Activated effector memory CD4-positive, alpha-beta T cell treated with anti-CD3 and anti-CD28 coated beads, Interleukin-2, amount 50 U/mL, for 16 hours (primary cell): Measurements from ENCODE around the gene NME2.

ENCODE experiments used
- DNase-seq: peaks from one replicate; pipeline ENCODE4 v3.0.0-alpha.2; 2020

Gene NME2

DNA sequence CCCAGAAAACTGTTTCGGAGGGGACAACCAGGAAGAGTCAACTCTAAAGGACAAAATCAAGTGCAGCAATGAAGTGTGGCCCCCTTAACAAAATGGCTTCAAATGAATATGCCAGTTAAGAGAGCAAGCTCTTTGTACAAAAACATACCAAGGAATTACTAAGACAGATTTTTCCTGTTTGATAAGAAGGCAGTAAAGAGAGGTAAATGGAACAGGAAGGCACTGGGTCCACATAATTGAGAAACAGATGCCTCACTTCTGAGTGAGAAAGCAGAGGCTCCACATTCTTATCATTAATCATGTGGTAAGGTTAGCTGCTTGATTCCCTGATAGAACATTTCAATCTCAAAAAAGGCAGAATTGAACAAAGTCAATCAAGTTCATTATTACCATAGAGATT is 48.7 kb downstream of the NME2 start:
- DNase-seq, result no peak

DNA sequence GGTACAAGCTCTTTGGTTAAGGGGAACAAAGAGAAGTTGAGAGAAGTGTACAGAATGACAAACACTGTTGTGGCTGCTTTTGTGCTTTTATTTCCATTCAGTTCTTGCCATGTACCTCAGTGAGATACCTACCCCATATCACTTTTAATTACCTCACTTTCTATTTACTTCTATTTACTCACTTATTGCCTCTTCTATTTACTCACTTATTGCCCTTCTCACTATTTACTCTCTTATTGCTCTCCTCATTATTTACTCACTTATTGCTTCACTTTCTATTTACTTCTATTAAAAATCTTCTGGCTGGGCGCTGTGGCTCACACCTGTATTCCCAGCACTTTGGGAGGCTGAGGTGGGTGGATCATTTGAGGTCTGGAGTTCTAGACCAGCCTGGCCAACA is 51.7 kb downstream of the NME2 start:
- DNase-seq, result no peak

DNA sequence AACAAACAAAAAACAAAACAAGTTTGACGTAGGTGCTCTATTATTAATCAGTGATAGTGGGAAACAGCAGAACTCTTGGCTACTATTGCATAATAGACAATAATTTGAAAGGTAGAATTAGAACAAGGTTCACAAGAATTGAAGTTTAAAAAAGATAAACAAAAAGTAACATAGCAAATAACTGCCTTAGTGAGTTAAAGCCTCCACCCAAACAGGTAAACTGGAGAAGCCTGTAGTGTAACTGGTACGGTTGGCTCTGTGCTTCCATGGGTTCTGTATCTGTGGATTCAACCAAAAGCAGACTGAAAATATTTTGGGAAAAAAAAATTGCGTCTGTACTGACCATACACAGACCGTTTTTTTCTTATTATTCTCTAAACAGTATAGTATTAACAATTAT is 55.1 kb downstream of the NME2 start:
- DNase-seq, result no peak
